Osteoblast (primary cell): Measurements from ENCODE around the gene NR5A2. TPM values are rescaled to one million over a fixed set of nuclear protein-coding genes. Genes with fewer than 3 reads are reported as not detected.

Experiments used
- DNase-seq: peaks from one replicate; pipeline ENCODE4 v3.0.0; 2011; ENCODE audit warnings: low spot score, mixed read lengths; ENCODE audit not compliant: insufficient read length; ENCODE audit errors: missing footprints
- H2AFZ ChIP-seq: 2 replicates; pipeline ENCODE4 v1.6.0; 2011; ENCODE audit warnings: mild to moderate bottlenecking, low read length
- H3K27ac ChIP-seq: 2 replicates; pipeline ENCODE4 v1.5.1; 2011; ENCODE audit warnings: mild to moderate bottlenecking, low read depth, low read length, moderate library complexity
- H3K27me3 ChIP-seq: 2 replicates; pipeline ENCODE4 v1.6.0; 2012; ENCODE audit warnings: mild to moderate bottlenecking, control low read depth, inconsistent platforms, low read length, moderate library complexity; ENCODE audit not compliant: insufficient read depth
- H3K36me3 ChIP-seq: 2 replicates; pipeline ENCODE4 v1.5.1; 2011; ENCODE audit warnings: mild to moderate bottlenecking, low read length, control low read depth, moderate library complexity; ENCODE audit not compliant: insufficient read depth
- H3K4me1 ChIP-seq: 2 replicates; pipeline ENCODE4 v1.5.1; 2011; ENCODE audit warnings: mild to moderate bottlenecking, low read length, control low read depth, moderate library complexity; ENCODE audit not compliant: insufficient read depth
- H3K4me2 ChIP-seq: 2 replicates; pipeline ENCODE4 v1.6.0; 2011; ENCODE audit warnings: mild to moderate bottlenecking, low read length; ENCODE audit not compliant: insufficient read depth
- H3K4me3 ChIP-seq: fragments of 200-600 bp; sonication (generic); 3 replicates; pipeline ENCODE4 v1.5.1; 2012; ENCODE audit warnings: mild to moderate bottlenecking, low read length, inconsistent platforms; ENCODE audit not compliant: insufficient read depth
- H3K79me2 ChIP-seq: 2 replicates; pipeline ENCODE4 v1.6.0; 2012; ENCODE audit warnings: mild to moderate bottlenecking, low read length, control low read depth, inconsistent platforms; ENCODE audit not compliant: insufficient read depth
- H3K9me3 ChIP-seq: 2 replicates; pipeline ENCODE4 v1.5.1; 2011; ENCODE audit warnings: low read depth, low read length, control low read depth
- H4K20me1 ChIP-seq: 2 replicates; pipeline ENCODE4 v1.6.0; 2012; ENCODE audit warnings: mild to moderate bottlenecking, low read length, control low read depth; ENCODE audit not compliant: insufficient read depth
- total RNA-seq: library from RNA; depleted of rRNA; stranded (reverse); fragments of >200 nt; gene quantifications from 2 replicates; pipeline ENCODE4 v1.2.3, GENCODE V29; 2012
- TF ChIP-seq, protein P1 (sequence below): IDR thresholded peaks from 2 replicates; pipeline ENCODE4 v1.5.1; 2011; ENCODE audit warnings: mild to moderate bottlenecking, low read depth, low read length, moderate library complexity; ENCODE audit errors: extremely low read depth

The NR5A2 gene
- total RNA-seq, 1 donor: not detected

DNA sequence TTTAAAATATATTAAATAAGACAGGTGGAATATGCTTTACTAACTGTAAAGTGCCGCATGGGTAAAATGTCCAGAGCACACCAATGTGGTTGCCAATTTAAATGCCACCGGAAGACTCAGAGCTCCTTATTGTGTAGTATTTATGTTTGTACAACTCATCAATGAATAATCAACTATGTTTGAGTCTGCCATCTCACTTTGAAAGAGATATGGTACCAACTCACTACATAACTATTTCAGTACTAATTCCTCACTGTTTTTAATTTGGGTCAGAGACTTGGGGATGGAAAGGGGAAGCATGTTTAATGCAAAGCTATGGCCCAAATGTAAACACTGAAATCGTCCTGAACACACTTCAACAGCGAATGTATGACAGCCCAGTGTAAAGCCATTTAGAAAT lies 144.8 kb downstream of the NR5A2 start:
- H3K4me2 ChIP-seq: peak overlapping the region; percentile 22
- no peak overlapping the region for H2AFZ ChIP-seq
- TF ChIP-seq, protein P1, sequence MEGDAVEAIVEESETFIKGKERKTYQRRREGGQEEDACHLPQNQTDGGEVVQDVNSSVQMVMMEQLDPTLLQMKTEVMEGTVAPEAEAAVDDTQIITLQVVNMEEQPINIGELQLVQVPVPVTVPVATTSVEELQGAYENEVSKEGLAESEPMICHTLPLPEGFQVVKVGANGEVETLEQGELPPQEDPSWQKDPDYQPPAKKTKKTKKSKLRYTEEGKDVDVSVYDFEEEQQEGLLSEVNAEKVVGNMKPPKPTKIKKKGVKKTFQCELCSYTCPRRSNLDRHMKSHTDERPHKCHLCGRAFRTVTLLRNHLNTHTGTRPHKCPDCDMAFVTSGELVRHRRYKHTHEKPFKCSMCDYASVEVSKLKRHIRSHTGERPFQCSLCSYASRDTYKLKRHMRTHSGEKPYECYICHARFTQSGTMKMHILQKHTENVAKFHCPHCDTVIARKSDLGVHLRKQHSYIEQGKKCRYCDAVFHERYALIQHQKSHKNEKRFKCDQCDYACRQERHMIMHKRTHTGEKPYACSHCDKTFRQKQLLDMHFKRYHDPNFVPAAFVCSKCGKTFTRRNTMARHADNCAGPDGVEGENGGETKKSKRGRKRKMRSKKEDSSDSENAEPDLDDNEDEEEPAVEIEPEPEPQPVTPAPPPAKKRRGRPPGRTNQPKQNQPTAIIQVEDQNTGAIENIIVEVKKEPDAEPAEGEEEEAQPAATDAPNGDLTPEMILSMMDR: no peak

DNA sequence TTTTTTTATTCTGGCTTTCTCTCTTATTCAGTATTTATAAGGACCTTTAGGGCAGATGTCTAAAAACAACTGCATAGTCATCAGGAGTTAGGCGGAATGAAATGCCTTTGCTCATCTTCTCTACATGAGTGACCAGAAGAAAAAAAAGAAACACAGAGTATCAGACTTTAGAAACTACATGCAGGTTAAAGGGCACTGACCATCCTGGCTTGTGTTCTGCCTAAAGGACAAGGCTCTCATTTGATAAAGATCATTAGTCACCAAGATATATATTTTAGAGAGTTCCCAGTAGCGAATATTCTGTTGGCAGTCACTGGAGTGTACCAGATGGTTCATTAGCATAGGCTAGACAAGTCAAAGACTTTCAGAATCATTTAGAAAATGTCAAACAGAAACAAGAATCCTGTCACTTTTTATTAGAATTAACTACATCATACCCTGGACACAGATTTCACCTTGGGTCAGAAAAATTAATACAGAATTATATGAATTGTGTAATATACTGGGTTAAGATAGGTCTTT lies 145.6 kb downstream of the NR5A2 start:
- H3K36me3 ChIP-seq: no peaks in the 10 kb centered on the region
- no peaks in the 10 kb centered on the region for H3K79me2 ChIP-seq
- peak overlapping the region; percentile 22 for H3K4me2 ChIP-seq
- H3K9me3 ChIP-seq: no peaks in the 10 kb centered on the region
- DNase-seq: no peak
- H3K4me3 ChIP-seq: no peak overlapping the region
- H2AFZ ChIP-seq: no peak overlapping the region
- H4K20me1 ChIP-seq: no peaks in the 10 kb centered on the region
- TF ChIP-seq, protein P1: no peak
- H3K27me3 ChIP-seq: no peaks in the 10 kb centered on the region
- H3K4me1 ChIP-seq: peaks cover 12% of the 10 kb centered on the region
- no peak overlapping the region for H3K27ac ChIP-seq

More for the DNA sequence above, 144.8 kb downstream of the NR5A2 start:
- no peaks in the 10 kb centered on the region for H3K27me3 ChIP-seq
- no peak overlapping the region for H3K4me3 ChIP-seq
- no peaks in the 10 kb centered on the region for H3K79me2 ChIP-seq
- DNase-seq: no peak
- H3K9me3 ChIP-seq: no peaks in the 10 kb centered on the region
- H3K36me3 ChIP-seq: no peaks in the 10 kb centered on the region
- H4K20me1 ChIP-seq: no peaks in the 10 kb centered on the region
- no peak overlapping the region for H3K27ac ChIP-seq
- H3K4me1 ChIP-seq: peaks cover 12% of the 10 kb centered on the region

DNA sequence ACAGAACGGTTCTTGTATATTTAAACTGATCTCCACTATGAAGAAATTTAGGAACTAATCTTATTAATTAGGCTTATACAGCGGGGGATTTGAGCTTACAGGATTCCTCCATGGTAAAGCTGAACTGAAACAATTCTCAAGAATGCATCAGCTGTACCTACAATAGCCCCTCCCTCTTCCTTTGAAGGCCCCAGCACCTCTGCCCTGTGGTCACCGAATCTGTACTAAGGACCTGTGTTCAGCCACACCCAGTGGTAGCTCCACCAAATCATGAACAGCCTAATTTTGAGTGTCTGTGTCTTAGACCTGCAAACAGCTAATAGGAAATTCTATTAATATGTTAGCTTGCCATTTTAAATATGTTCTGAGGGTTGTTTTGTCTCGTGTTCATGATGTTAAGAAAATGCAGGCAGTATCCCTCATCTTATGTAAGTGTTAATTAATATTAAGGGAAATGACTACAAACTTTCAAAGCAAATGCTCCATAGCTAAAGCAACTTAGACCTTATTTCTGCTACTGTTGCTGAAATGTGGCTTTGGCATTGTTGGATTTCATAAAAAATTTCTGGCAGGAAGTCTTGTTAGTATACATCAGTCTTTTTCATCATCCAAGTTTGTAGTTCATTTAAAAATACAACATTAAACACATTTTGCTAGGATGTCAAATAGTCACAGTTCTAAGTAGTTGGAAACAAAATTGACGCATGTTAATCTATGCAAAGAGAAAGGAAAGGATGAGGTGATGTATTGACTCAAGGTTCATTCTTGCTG lies 147.2 kb downstream of the NR5A2 start:
- Histone ChIP-seq H3K9me3 (no peaks in the 10 kb centered on the region), H3K79me2 (no peaks in the 10 kb centered on the region), H3K4me3 (no peak overlapping the region), H3K4me1 (peaks cover 28% of the 10 kb centered on the region), H3K4me2 (no peak overlapping the region), H3K27ac (no peak overlapping the region), H2AFZ (no peak overlapping the region), H4K20me1 (no peaks in the 10 kb centered on the region), H3K27me3 (no peaks in the 10 kb centered on the region), H3K36me3 (no peaks in the 10 kb centered on the region)
- DNase-seq: no peak
- TF ChIP-seq, protein P1: no peak

DNA sequence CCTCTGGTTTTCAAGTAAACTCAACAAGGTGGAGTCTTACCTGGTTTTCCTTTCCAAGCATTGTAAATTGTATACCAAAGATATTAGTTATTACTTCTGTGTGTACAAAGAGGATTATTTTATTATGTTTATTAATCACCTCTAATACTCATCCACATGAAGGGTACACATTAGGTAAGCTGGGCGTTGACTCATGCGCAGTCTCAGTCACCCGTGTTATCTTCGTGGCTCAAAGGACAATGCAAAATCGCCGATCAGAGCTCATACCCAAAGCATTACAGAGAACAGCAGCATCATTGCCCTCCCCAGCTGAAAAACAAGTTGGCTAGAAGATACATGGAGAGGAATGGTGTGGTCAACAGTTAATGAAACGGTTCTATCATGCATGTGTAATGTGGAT lies 148.7 kb downstream of the NR5A2 start:
- TF ChIP-seq, protein P1: no peak
- Histone ChIP-seq H3K79me2 (no peaks in the 10 kb centered on the region), H3K4me2 (no peak overlapping the region), H3K27ac (no peak overlapping the region), H2AFZ (no peak overlapping the region), H3K9me3 (no peaks in the 10 kb centered on the region), H3K36me3 (no peaks in the 10 kb centered on the region), H4K20me1 (no peaks in the 10 kb centered on the region), H3K27me3 (no peaks in the 10 kb centered on the region), H3K4me1 (peaks cover 39% of the 10 kb centered on the region), H3K4me3 (no peak overlapping the region)
- no peak for DNase-seq
